PFSK-1 (cell line): Measurements from ENCODE around the gene AMOTL1.

Source experiments
- FOXP2 ChIP-seq: optimal IDR thresholded peaks from 2 replicates; pipeline ENCODE3; 2011; ENCODE audit warnings: borderline replicate concordance, control low read depth, inconsistent platforms; ENCODE audit not compliant: insufficient read depth; ENCODE audit errors: extremely low read length, extremely low read depth
- POLR2AphosphoS5 ChIP-seq: IDR thresholded peaks from 2 replicates; pipeline ENCODE4 v1.6.1; 2012; ENCODE audit warnings: low read depth, mild to moderate bottlenecking, control low read depth, low read length, moderate library complexity
- SIN3A ChIP-seq: IDR thresholded peaks from 2 replicates; pipeline ENCODE4 v1.6.1; 2012; ENCODE audit warnings: mild to moderate bottlenecking, low read length, moderate library complexity, borderline replicate concordance; ENCODE audit not compliant: insufficient read depth
- TAF1 ChIP-seq: IDR thresholded peaks from 2 replicates; pipeline ENCODE4 v1.6.1; 2012; ENCODE audit warnings: low read length, control low read depth, borderline replicate concordance; ENCODE audit not compliant: insufficient read depth
- TF ChIP-seq, protein P1 (sequence below), 2 experiments: IDR thresholded peaks; 2 replicates each; pipeline versions ENCODE4 v1.6.1 to v1.8.0; 2011 to 2012; ENCODE audit warnings: low read depth in 2 of 2, low read length in 2 of 2, control low read depth in 1 of 2, inconsistent platforms in 1 of 2, mild to moderate bottlenecking in 1 of 2, moderate library complexity in 1 of 2; ENCODE audit not compliant: insufficient read depth in 1 of 2

The AMOTL1 gene

DNA sequence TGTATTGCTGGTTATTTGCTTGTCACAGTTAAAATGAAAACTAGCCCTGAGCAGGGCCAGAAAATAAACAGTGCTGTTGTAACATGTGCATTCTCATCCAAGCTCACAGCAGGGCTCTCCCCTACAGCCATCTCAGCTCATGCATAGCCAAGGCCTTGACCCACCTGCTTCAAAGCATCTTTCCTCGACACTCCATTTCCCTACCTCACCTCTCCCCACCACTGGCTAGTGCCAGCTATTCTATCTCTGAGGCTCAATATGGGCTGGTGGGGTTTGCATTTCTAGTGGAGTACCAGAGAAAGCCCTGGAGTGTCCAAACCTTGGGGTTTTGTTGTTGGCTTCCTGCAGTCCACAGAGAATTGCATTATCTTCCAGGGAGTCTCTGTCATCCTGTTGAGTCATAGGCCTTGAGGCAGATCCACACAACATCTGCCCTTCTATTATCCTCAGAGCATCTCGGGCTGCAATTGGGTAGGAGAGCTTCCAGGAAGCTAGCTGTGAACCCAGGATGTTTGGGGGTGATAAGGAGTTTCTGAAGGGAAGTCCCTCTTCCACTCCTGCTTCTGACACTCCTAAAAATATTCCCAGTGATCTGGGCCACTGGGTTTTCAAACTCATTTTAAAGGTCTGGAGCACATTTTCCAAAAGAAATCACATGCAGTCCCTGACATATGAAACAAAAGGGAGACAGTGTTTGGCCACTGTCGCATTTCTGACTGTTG is 36.1 kb upstream of the AMOTL1 start:
- TF ChIP-seq TAF1 (0 out of 2 replicates have a peak, but pooled peaks have one; percentile 10), POLR2AphosphoS5 (no peak), SIN3A (peak; percentile 89; the same call in 1 of the 2 replicates), FOXP2 (peak; percentile 60)
- TF ChIP-seq, protein P1, sequence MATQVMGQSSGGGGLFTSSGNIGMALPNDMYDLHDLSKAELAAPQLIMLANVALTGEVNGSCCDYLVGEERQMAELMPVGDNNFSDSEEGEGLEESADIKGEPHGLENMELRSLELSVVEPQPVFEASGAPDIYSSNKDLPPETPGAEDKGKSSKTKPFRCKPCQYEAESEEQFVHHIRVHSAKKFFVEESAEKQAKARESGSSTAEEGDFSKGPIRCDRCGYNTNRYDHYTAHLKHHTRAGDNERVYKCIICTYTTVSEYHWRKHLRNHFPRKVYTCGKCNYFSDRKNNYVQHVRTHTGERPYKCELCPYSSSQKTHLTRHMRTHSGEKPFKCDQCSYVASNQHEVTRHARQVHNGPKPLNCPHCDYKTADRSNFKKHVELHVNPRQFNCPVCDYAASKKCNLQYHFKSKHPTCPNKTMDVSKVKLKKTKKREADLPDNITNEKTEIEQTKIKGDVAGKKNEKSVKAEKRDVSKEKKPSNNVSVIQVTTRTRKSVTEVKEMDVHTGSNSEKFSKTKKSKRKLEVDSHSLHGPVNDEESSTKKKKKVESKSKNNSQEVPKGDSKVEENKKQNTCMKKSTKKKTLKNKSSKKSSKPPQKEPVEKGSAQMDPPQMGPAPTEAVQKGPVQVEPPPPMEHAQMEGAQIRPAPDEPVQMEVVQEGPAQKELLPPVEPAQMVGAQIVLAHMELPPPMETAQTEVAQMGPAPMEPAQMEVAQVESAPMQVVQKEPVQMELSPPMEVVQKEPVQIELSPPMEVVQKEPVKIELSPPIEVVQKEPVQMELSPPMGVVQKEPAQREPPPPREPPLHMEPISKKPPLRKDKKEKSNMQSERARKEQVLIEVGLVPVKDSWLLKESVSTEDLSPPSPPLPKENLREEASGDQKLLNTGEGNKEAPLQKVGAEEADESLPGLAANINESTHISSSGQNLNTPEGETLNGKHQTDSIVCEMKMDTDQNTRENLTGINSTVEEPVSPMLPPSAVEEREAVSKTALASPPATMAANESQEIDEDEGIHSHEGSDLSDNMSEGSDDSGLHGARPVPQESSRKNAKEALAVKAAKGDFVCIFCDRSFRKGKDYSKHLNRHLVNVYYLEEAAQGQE (IDR thresholded peaks at IDR 0.05; ENCODE audit: insufficient read depth in 1 of 2, low read depth in 2 of 2, low read length in 2 of 2), result peak in 1 of 2 experiments; percentile 76; a peak in 2 of 4 replicates

- peak; percentile 56 for TF ChIP-seq FOXP2
- TF ChIP-seq, protein P1 (IDR thresholded peaks at IDR 0.05; ENCODE audit: insufficient read depth in 1 of 2, low read depth in 2 of 2, low read length in 2 of 2), result peak in 1 of 2 experiments; percentile 78; a peak in 2 of 4 replicates
- no peak; the same call in 1 of the 2 replicates for TF ChIP-seq POLR2AphosphoS5
- TF ChIP-seq SIN3A, result peak; percentile 94; the same call in 1 of the 2 replicates
- TF ChIP-seq TAF1, result no peak
These were observed 35.4 kb upstream of the AMOTL1 start for GRCh38 chr11:94732617-94733281.

DNA sequence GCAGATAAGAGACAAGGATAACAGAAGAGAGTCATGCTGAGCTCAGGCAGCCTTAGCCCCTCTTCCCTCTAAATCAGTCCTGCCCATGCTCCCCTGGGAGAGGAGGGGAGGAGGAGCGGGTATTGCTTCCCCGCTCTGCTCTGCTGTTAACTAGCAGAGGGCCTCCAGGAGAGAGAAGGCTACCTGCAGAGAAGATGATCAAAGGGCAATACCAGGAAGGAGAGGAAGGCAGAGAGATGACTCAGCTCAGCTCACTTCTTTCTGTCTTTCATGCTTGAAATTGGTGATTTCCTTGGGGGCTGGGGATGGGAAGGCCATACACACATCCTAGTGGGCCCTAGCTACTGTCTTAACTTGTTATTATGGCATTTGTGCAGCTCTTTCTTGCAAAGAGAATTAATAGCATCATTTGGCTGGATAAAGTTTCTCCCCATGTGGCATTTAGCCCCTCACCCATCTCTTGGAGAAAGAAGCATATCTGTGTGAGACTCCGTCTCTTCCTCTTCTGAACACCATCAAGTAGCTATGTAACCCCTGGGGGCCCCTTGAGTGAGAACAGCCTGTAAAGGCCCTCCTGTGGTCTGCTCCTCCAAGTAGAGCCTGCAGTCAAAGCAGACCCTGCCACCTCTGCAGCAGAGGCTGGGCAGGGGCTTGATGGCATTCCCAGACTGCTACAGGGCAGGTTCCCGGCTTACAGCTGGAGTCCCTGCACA is 33.4 kb upstream of the AMOTL1 start:
- no peak for TF ChIP-seq FOXP2
- TF ChIP-seq SIN3A, result no peak
- TF ChIP-seq POLR2AphosphoS5, result no peak
- TF ChIP-seq, protein P1 (IDR thresholded peaks at IDR 0.05; ENCODE audit: insufficient read depth in 1 of 2, low read depth in 2 of 2, low read length in 2 of 2), result no peak
- TF ChIP-seq TAF1, result no peak

- TF ChIP-seq FOXP2 (no peak), TAF1 (no peak), SIN3A (no peak), POLR2AphosphoS5 (no peak)
- TF ChIP-seq, protein P1 (IDR thresholded peaks at IDR 0.05; ENCODE audit: insufficient read depth in 1 of 2, low read depth in 2 of 2, low read length in 2 of 2), result no peak
These were observed 32.2 kb upstream of the AMOTL1 start for GRCh38 chr11:94735907-94736306.
